Activated gamma-delta T cell treated with Interleukin-2 at 50 U/mL for 16 hours (primary cell): ENCODE data around the gene IPO13.

Source experiments
- DNase-seq: peaks from one replicate; pipeline ENCODE4 v3.0.0-alpha.2; 2020

The IPO13 gene

GRCh38 chr1:44012941-44013609, 66.3 kb downstream of the IPO13 start:
- no peak for DNase-seq

- DNase-seq: no peak
These were observed 67.2 kb downstream of the IPO13 start for GRCh38 chr1:44013949-44014348.

GRCh38 chr1:44014365-44015104, 67.8 kb downstream of the IPO13 start:
- no peak for DNase-seq

- no peak for DNase-seq
These were observed 68.5 kb downstream of the IPO13 start for GRCh38 chr1:44015206-44015605.

DNA sequence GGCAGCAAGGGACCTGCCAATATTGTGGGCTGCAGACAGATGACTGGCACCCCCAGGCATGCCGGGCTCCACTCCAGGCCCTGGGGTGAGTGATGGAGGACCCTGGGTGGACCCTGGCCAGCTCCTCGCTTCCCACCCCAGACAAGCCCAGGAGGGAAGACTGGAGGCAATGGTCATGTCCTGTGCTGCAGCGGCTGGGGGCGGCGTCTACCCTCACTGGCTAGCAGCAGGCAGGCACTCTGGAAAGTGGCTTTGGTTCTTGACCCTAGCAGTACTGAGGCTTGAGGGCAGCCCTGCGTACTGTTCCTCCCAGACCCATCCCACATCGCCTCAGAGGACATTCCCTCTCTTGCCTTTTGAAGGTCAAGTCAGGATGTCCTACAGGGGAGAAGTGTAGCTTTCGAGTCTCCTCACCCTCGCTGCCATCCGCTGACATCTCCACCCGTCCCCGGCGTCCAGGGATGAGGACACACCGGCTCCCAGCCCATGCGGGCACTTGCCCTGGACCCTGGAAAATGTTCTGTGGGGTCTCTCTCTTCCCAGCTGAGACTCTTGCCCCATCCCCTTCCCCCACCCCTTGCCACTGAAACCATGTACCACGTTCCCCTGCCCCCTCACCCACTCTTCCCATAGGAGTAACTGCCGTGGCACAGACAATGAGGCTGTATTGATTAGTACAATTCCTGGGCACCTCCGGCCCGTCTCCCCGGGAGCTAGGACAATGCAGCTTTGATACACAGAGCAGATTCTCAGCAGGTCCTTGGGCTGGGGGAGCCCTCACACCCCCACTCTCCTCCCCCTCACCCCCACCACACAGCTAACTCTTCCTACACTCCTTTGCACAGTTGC, 69.5 kb downstream of the IPO13 start:
- no peak for DNase-seq

DNA sequence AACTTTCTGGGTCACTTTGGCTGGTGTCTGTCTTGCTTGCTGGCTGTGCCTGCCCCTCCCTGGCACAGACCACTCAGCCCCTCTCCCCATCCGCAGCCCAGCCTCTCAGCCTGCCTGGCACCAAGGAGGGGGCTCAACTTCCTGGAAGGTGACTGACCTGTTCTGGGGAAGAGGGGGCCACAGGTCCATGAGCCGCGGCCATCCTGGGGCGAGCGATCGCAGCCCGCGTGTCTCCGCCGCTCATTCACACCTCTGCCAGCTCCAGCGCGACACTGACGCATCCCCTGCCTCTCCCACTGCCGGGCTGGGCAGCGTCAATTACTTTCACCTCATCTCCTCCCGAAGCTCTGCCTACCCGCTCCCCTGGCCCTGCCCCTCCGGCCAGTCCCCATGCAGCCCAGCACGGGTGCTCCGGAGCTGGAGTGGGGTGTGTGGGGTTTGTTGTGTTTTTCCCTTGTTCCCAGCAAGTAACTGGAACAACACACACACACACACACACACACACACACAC, 70.2 kb downstream of the IPO13 start:
- DNase-seq: no peak
